NCI-H1092 treated with DMSO at 0.1 percent for 48 hours (cell line): ENCODE measurements around the gene RFK.
"Not testable (repeated sequence)": the region's sequence is repeated elsewhere in the genome, so short reads cannot be mapped to it uniquely, and the experiment has no call there.

Source experiments
- DNase-seq: peaks from one replicate; lab custom pipeline; 2025; lab: John Stamatoyannopoulos, UW

RFK gene

DNA sequence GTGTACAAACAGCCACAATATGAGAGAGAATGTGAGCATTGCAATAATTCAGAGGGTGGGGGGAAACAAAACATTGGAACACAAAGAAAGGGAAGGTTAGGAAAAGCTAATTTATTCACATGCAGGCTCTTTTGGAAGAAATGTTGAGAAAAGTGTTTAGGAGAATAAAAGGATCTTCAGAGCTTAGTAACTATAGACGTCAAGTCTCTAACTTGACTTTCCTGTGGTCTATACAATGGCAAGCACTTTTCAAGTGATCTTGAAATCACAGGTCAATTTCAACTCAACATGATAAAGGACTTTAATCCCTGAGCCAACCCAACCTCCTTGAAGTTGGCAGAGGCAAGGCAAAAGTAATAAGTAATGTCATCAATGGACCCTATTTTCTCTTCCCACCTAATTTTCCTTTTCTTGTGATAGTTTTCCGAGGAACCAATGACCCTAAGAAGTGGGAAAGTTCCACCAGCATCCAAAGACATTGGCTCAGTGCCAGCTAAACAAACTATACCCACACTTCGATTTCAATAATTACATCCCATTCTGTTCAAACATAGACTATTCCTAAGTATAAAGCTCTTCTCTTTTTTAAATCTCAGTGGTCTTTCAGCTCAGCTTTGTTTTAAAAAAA is 23.7 kb downstream of the RFK start:
- peak; percentile 26 for DNase-seq

DNA sequence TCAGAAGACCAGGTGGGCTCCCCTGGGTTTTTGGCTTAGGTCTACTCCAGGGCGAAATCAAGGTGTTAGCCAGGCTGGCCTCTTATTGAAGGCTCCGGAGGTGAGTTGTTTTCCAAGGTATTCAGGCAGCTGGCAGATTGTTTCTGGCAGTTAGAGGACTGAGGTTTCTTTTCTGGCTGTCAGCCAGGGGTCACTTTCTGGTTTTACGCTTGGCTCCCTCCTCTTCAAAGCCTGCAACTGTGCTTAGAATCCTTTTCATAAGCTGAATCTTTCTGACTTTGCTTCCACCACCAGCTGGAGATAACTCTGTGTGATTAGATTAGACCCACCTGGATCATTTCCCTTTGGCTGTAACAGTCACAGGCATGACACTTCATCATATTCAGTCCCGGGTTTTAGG is 24.6 kb downstream of the RFK start:
- DNase-seq: peak; percentile 97

DNA sequence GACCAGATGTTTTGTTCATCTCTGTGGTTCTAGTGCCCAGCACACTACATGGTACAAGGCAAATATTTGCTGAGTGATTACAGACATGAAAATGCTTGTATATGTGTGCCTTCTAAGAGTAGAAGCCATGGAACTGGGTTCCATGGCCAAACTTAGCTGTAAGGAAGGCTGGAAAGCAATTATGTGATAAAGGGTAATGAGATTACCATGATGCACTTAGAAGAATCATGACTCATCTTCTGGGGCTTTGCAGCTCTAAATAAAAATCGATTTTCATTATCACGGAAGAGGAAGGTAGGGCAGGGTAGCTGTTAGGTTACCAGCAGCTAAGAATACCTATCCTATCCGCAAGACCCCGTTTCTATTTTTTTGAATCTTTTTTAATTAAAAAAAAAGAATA is 28.0 kb downstream of the RFK start:
- peak; percentile 42 for DNase-seq

GRCh38 chr9:76365028-76365427 is 29.2 kb downstream of the RFK start:
- DNase-seq: no peak

- DNase-seq: no peak
Observed at GRCh38 chr9:76363032-76363395, 31.2 kb downstream of the RFK start.

GRCh38 chr9:76362332-76363031 is 31.7 kb downstream of the RFK start:
- not testable (repeated sequence) for DNase-seq

- no peak for DNase-seq
Observed at GRCh38 chr9:76359766-76360165, 34.5 kb downstream of the RFK start.

GRCh38 chr9:76359365-76359764 is 34.9 kb downstream of the RFK start:
- no peak for DNase-seq

- DNase-seq: no peak
Observed at GRCh38 chr9:76358628-76359280, 35.5 kb downstream of the RFK start.

DNA sequence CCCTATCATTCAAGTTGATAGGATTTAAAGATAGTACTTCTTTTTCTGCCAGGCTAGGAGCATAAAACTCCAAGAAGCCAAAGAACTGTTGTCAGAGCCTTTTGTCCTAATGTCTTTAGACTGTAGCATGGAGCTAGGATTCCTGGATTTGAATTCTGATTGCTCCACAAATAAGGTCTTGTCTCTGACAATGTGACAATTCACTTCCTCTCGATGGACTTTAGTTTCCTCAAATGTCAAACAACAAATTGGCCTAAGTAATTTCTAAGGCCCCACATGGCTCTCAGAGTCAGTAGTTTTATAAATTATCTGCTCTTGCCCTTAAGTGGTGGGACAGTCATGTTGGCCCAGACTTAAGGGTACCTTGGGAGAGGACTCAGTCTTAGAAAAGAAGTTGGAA is 36.7 kb downstream of the RFK start:
- DNase-seq: no peak

GRCh38 chr9:76355886-76356285 is 38.3 kb downstream of the RFK start:
- DNase-seq: no peak

- no peak for DNase-seq
Observed at GRCh38 chr9:76354221-76354620, 40.0 kb downstream of the RFK start.

DNA sequence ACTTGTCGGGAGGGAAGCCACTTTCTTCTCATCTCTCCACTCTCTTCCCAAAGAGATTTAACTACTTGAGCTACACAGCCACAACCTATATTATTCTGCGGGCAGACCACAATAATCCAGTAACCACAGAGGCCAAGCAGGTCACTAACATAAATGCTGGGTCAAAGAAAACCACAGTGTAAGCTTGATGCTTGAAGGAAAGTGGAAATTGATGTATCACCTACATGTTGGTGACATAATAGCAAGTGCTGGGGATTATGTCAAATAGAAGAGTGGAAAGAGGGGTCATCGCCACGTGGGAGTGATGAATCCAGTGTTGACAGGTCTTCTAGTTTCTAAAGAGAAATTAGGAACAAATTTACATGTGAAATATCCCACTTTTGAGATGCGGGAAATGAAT is 40.9 kb downstream of the RFK start:
- DNase-seq: no peak

- DNase-seq: no peak
Observed at GRCh38 chr9:76352026-76352620, 42.1 kb downstream of the RFK start.

DNA sequence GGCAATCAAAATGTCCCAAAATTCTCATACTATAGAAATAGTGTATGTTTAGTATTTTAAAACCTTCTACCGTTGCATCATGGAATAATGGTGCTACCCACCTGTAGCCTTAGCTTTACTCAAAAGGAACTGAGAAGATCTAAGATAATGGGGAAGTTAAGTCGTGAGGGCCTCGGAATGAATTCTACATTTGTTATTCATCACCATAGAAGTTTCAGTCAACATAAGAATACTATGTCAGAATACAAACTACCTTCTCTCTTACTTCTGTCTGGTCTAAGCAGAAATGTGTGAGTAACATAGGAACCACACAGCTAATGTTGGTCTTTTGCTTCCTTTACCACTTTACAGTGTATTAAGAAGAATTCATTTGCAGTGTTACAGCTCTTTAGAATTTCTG is 43.2 kb downstream of the RFK start:
- DNase-seq: no peak

DNA sequence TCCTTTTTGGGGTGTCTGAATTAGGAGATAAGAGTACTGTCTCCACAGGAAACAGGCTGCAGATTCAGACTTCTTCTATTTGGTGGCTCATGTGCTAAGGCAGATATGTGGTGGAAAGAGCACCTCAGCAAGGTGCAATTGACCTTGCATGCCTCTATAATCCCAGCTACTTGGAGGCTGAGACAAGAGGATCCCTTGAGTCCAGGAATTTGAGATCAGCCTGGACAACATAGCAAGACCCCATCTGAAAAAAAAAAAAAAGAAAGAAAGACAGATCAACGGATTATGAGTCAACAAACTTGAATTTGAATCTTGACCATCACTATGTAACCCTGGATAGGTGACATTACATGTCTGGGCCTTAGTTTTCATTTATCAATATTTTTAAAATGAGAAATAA is 44.4 kb downstream of the RFK start:
- DNase-seq: no peak

DNA sequence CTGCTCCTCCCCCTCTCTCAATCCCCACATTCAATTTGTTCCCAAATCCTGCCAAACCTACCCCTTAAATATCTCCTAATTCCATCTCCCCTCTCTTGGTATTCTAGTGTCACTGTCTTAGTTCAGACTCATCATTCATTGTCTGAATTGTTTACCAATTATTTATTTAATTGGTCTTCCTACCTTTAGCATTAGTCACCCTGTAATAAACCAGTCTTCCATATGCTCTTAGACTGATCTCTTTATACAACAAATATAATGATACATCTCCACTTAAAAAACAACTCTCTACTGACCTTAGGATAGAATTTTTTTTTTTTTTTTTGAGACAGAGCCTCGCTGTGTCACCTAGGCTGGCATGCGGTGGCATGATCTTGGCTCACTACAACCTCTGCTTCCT is 51.4 kb downstream of the RFK start:
- no peak for DNase-seq

- no peak for DNase-seq
Observed at GRCh38 chr9:76342201-76342600, 52.0 kb downstream of the RFK start.

DNA sequence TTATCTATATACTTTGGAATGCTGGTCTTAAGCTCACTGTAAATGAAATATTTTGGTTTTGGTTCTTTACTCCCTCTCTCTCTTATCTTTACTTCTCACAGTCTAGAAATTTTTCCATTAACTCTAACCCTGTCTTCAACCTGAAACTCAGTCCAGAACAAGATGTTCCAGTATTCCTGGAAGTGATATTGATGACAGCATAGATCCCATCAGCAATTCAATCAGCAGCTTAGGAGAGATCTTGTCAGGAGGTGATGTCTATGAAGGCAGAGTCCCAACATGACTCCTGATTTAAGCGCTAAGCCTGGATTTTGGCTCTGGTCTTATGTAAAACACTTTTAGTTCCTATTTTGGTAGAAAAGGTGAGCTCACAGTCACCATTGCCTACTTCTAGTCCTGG is 52.6 kb downstream of the RFK start:
- DNase-seq: no peak

DNA sequence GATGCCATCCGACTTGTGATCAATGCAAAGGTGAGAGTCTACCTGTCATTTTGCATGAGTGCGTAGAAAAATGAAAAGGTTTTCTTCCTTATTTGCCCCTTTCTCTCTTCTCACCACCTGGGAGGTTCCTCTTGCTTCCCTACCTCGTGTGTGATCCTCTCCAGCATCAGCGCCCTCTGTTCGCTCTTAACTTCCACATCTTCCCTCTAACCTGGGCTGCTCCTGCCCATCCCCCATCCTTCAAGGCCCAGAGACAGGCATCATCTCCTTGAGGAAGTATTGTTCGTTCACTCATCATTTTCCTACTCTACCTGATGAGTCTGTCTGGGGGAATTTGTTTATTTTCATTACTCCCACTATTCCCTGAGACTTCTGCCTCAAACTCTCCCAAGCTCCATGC is 55.8 kb downstream of the RFK start:
- DNase-seq: no peak

- no peak for DNase-seq
Observed at GRCh38 chr9:76336027-76336426, 58.2 kb downstream of the RFK start.
